H9 (cell line): ENCODE results near the gene LGR5. TPM values are rescaled to one million over a fixed set of nuclear protein-coding genes. Genes with fewer than 3 reads are reported as not detected.

Experiments used
- DNase-seq: peaks from one replicate; pipeline ENCODE4 v3.0.0-alpha.2; 2017
- H2AFZ ChIP-seq: one replicate; pipeline ENCODE4 v1.6.1; 2013; ENCODE audit warnings: mild to moderate bottlenecking, low read length, control low read depth, moderate library complexity
- H2AK5ac ChIP-seq: 2 replicates; pipeline ENCODE4 v1.6.1; 2013; ENCODE audit warnings: low read length, control low read depth, mixed read lengths; ENCODE audit not compliant: insufficient read length
- H2BK120ac ChIP-seq: one replicate; pipeline ENCODE4 v1.6.1; 2013; ENCODE audit warnings: low read depth, mild to moderate bottlenecking, low read length, control low read depth, inconsistent platforms; ENCODE audit not compliant: poor library complexity, severe bottlenecking
- H2BK12ac ChIP-seq: 2 replicates; pipeline ENCODE4 v1.6.1; 2013; ENCODE audit warnings: low read length, control low read depth, mixed read lengths, low read depth; ENCODE audit not compliant: insufficient read length
- H2BK15ac ChIP-seq: 2 replicates; pipeline ENCODE4 v1.6.1; 2013; ENCODE audit warnings: low read depth, low read length, control low read depth
- H2BK20ac ChIP-seq: one replicate; pipeline ENCODE4 v1.6.1; 2013; ENCODE audit warnings: low read depth, mild to moderate bottlenecking, low read length, control low read depth, inconsistent platforms; ENCODE audit not compliant: poor library complexity, severe bottlenecking
- H2BK5ac ChIP-seq: 2 replicates; pipeline ENCODE4 v1.6.1; 2013; ENCODE audit warnings: low read length, control low read depth, mixed read lengths; ENCODE audit not compliant: insufficient read length
- H3K14ac ChIP-seq: 2 replicates; pipeline ENCODE4 v1.6.1; 2013; ENCODE audit warnings: low read length, control low read depth; ENCODE audit not compliant: insufficient read depth
- H3K18ac ChIP-seq: 2 replicates; pipeline ENCODE4 v1.6.1; 2013; ENCODE audit warnings: low read depth, mild to moderate bottlenecking, mixed read lengths, low read length, control low read depth; ENCODE audit not compliant: insufficient read length
- H3K23ac ChIP-seq: 2 replicates; pipeline ENCODE4 v1.6.1; 2013; ENCODE audit warnings: low read length, control low read depth, mixed read lengths, low read depth; ENCODE audit not compliant: insufficient read length
- H3K23me2 ChIP-seq: 2 replicates; pipeline ENCODE4 v1.6.1; 2013; ENCODE audit warnings: low read depth, mild to moderate bottlenecking, mixed read lengths, low read length, control low read depth; ENCODE audit not compliant: insufficient read length, poor library complexity, severe bottlenecking
- H3K27ac ChIP-seq: 2 replicates; pipeline ENCODE4 v1.5.1; 2013; ENCODE audit warnings: low read length, control low read depth, mixed read lengths, low read depth; ENCODE audit not compliant: insufficient read length
- H3K27me3 ChIP-seq: 2 replicates; pipeline ENCODE4 v1.6.1; 2013; ENCODE audit warnings: low read length, control low read depth, inconsistent platforms; ENCODE audit not compliant: insufficient read depth
- H3K4ac ChIP-seq: 2 replicates; pipeline ENCODE4 v1.6.1; 2013; ENCODE audit warnings: low read depth, mild to moderate bottlenecking, control low read depth, inconsistent platforms, low read length, moderate library complexity
- H3K4me1 ChIP-seq: 2 replicates; pipeline ENCODE4 v1.6.1; 2013; ENCODE audit warnings: low read length, control low read depth, inconsistent platforms; ENCODE audit not compliant: insufficient read depth
- H3K4me2 ChIP-seq: 2 replicates; pipeline ENCODE4 v1.6.1; 2013; ENCODE audit warnings: low read length, control low read depth, mixed read lengths; ENCODE audit not compliant: insufficient read length, insufficient read depth
- H3K56ac ChIP-seq: 2 replicates; pipeline ENCODE4 v1.6.1; 2013; ENCODE audit warnings: low read depth, mild to moderate bottlenecking, mixed read lengths, low read length, control low read depth; ENCODE audit not compliant: insufficient read length
- H3K79me1 ChIP-seq: 2 replicates; pipeline ENCODE4 v1.6.1; 2013; ENCODE audit warnings: low read depth, mild to moderate bottlenecking, moderate library complexity, low read length, control low read depth, inconsistent platforms; ENCODE audit not compliant: insufficient read depth, poor library complexity, severe bottlenecking
- H3K79me2 ChIP-seq: 2 replicates; pipeline ENCODE4 v1.6.1; 2013; ENCODE audit warnings: low read length, control low read depth, inconsistent platforms; ENCODE audit not compliant: insufficient read depth
- H3K9ac ChIP-seq: 2 replicates; pipeline ENCODE4 v1.6.1; 2013; ENCODE audit warnings: low read length, control low read depth, mixed read lengths; ENCODE audit not compliant: insufficient read length; ENCODE audit errors: extremely low read depth
- H3K9me3 ChIP-seq: one replicate; pipeline ENCODE4 v1.6.1; 2013; ENCODE audit warnings: low read depth, low read length, inconsistent platforms; ENCODE audit not compliant: control insufficient read depth
- H3T11ph ChIP-seq: one replicate; pipeline ENCODE4 v1.6.1; 2013; ENCODE audit warnings: mild to moderate bottlenecking, low read length, control low read depth, inconsistent platforms
- H4K20me1 ChIP-seq: one replicate; pipeline ENCODE4 v1.6.1; 2013; ENCODE audit not compliant: control insufficient read depth, insufficient read length, insufficient read depth
- H4K5ac ChIP-seq: 2 replicates; pipeline ENCODE4 v1.6.1; 2013; ENCODE audit warnings: low read depth, mild to moderate bottlenecking, mixed read lengths, low read length, control low read depth; ENCODE audit not compliant: insufficient read length
- H4K8ac ChIP-seq: replicated peaks from 2 replicates; pipeline ENCODE4 v1.6.1; 2013; ENCODE audit warnings: low read length, control low read depth, mixed read lengths, low read depth; ENCODE audit not compliant: insufficient read length
- H4K91ac ChIP-seq: 2 replicates; pipeline ENCODE4 v1.6.1; 2013; ENCODE audit warnings: low read depth, mild to moderate bottlenecking, moderate library complexity, mixed read lengths, low read length, control low read depth; ENCODE audit not compliant: insufficient read length
- H3K27ac Mint-ChIP-seq, 3 experiments: 2 replicates in 2 of 3; 3 replicates in 1 of 3; pipeline ENCODE4 v1.8.0; 2020 to 2021; ENCODE audit warnings: mixed read lengths in 3 of 3, mild to moderate bottlenecking in 1 of 3, moderate library complexity in 1 of 3
- H3K27me3 Mint-ChIP-seq: 2 replicates; pipeline ENCODE4 v1.8.0; 2021; ENCODE audit warnings: low read depth, mild to moderate bottlenecking, moderate library complexity, mixed read lengths
- H3K36me3 Mint-ChIP-seq, 3 experiments: 2 replicates in 2 of 3; 3 replicates in 1 of 3; pipeline ENCODE4 v1.8.0; 2020 to 2021; ENCODE audit warnings: low read depth in 3 of 3, mixed read lengths in 3 of 3; ENCODE audit not compliant: insufficient read depth in 1 of 3
- H3K4me1 Mint-ChIP-seq, 2 experiments: 2 replicates each; pipeline ENCODE4 v1.8.0; 2020; ENCODE audit warnings: mixed read lengths in 2 of 2
- H3K4me3 Mint-ChIP-seq, 2 experiments: 2 replicates in 1 of 2; 3 replicates in 1 of 2; pipeline ENCODE4 v1.8.0; 2020 to 2021; ENCODE audit warnings: mild to moderate bottlenecking in 2 of 2, mixed read lengths in 2 of 2, moderate library complexity in 1 of 2
- H3K9me3 Mint-ChIP-seq, 2 experiments: 2 replicates in 1 of 2; 3 replicates in 1 of 2; pipeline ENCODE4 v1.8.0; 2020; ENCODE audit warnings: mild to moderate bottlenecking in 2 of 2, mixed read lengths in 2 of 2, moderate library complexity in 1 of 2
- CTCF ChIP-seq: fragments of 200-600 bp; sonication (generic); conservative IDR thresholded peaks from 3 replicates; pipeline ENCODE4 v1.8.0; 2021; ENCODE audit warnings: antibody characterized with exemption, mild to moderate bottlenecking
- WGBS: extraction: QIAGEN DNeasy Blood & Tissue Kit; methylation state at CpG from one replicate; pipeline ENCODE4 v1.1.7; 2013; ENCODE audit warnings: missing lambda C conversion rate, low lambda C conversion rate, mixed read lengths; ENCODE audit not compliant: insufficient read length; ENCODE audit errors: extremely low coverage; 5-methylcytosine and 5-hydroxymethylcytosine counted together
- total RNA-seq: library from RNA; stranded (reverse); gene quantifications from 2 replicates; pipeline ENCODE4 v1.2.1, GENCODE V29; 2021

Gene LGR5
- total RNA-seq, 1 experiment from 2014 or later, result 0.09 TPM

GRCh38 chr12:71558445-71558844 lies 118.8 kb downstream of the LGR5 start:
- TF ChIP-seq CTCF, result no peak
- no peak for DNase-seq
- no peak overlapping the region for H3K23ac ChIP-seq
- H3K56ac ChIP-seq, result no peak overlapping the region
- no peak overlapping the region for H4K5ac ChIP-seq
- no peak overlapping the region for H2BK120ac ChIP-seq
- Mint-ChIP-seq H3K4me1 (peaks cover 17 to 21% of the 10 kb centered on the region in 2 experiments), H3K9me3 (0 out of 5 replicates have a peak, but pooled peaks cover 0 to 3% of the 10 kb centered on the region in 2 experiments), H3K27ac (no peak overlapping the region), H3K4me3 (no peak overlapping the region), H3K36me3 (no peaks in the 10 kb centered on the region), H3K27me3 (no peaks in the 10 kb centered on the region)
- no peaks in the 10 kb centered on the region for H3K27me3 ChIP-seq
- H3K18ac ChIP-seq, result no peak overlapping the region
- no peaks in the 10 kb centered on the region; the same call in 1 of the 2 replicates for H3K4me1 ChIP-seq
- no peak overlapping the region for H3K14ac ChIP-seq
- no peak overlapping the region for H2BK12ac ChIP-seq
- no peaks in the 10 kb centered on the region for H4K20me1 ChIP-seq
- H3K79me1 ChIP-seq, result no peaks in the 10 kb centered on the region
- no CpG with 5 or more reads among the region's 3 CpGs for WGBS
- H2AFZ ChIP-seq, result no peak overlapping the region
- H3K79me2 ChIP-seq, result no peaks in the 10 kb centered on the region
- no peaks in the 10 kb centered on the region for H3K23me2 ChIP-seq
- H3K9ac ChIP-seq, result no peak overlapping the region
- H3T11ph ChIP-seq, result no peak overlapping the region
- no peak overlapping the region for H3K4ac ChIP-seq
- H2BK15ac ChIP-seq, result no peak overlapping the region
- H2AK5ac ChIP-seq, result no peak overlapping the region
- no peak overlapping the region for H4K8ac ChIP-seq
- no peak overlapping the region for H2BK20ac ChIP-seq
- no peak overlapping the region for H3K27ac ChIP-seq
- H2BK5ac ChIP-seq, result no peak overlapping the region
- H4K91ac ChIP-seq, result no peak overlapping the region
- no peak overlapping the region for H3K4me2 ChIP-seq
- H3K9me3 ChIP-seq, result no peaks in the 10 kb centered on the region
